ENCODE results near the gene GNGT2.

DNA sequence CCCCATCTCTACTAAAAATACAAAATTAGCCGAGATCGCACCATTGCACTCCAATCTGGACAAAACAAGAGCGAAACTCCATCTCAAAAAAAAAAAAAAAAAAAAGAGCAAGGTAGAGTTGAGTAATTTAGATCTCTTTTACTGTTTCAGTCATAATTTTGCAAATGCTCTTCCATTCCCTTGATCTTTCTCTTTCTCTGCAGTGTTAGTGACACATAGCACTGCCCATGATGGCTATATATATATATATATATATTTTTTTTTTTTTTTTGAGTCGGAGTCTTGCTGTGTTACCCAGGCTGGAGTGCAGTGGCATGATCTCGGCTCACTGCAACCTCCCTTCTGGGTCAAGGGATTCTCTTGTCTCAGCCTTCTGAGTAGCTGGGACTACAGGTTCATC, 32.4 kb upstream of the GNGT2 start:
- TF ChIP-seq POLR2A (IDR thresholded peaks at IDR 0.05) = no peak
- TF ChIP-seq, protein P1, sequence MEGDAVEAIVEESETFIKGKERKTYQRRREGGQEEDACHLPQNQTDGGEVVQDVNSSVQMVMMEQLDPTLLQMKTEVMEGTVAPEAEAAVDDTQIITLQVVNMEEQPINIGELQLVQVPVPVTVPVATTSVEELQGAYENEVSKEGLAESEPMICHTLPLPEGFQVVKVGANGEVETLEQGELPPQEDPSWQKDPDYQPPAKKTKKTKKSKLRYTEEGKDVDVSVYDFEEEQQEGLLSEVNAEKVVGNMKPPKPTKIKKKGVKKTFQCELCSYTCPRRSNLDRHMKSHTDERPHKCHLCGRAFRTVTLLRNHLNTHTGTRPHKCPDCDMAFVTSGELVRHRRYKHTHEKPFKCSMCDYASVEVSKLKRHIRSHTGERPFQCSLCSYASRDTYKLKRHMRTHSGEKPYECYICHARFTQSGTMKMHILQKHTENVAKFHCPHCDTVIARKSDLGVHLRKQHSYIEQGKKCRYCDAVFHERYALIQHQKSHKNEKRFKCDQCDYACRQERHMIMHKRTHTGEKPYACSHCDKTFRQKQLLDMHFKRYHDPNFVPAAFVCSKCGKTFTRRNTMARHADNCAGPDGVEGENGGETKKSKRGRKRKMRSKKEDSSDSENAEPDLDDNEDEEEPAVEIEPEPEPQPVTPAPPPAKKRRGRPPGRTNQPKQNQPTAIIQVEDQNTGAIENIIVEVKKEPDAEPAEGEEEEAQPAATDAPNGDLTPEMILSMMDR (IDR thresholded peaks at IDR 0.05) = no peak
